ENCODE results near the gene AVP. TPM values are rescaled to one million over a fixed set of nuclear protein-coding genes. Genes with fewer than 3 reads are reported as not detected.
"Not testable (repeated sequence)": the region's sequence is repeated elsewhere in the genome, so short reads cannot be mapped to it uniquely, and the experiment has no call there.

AVP gene
- total and polyA plus RNA-seq, 7 experiments from 2014 or later = 0.89 TPM; not detected in 6

DNA sequence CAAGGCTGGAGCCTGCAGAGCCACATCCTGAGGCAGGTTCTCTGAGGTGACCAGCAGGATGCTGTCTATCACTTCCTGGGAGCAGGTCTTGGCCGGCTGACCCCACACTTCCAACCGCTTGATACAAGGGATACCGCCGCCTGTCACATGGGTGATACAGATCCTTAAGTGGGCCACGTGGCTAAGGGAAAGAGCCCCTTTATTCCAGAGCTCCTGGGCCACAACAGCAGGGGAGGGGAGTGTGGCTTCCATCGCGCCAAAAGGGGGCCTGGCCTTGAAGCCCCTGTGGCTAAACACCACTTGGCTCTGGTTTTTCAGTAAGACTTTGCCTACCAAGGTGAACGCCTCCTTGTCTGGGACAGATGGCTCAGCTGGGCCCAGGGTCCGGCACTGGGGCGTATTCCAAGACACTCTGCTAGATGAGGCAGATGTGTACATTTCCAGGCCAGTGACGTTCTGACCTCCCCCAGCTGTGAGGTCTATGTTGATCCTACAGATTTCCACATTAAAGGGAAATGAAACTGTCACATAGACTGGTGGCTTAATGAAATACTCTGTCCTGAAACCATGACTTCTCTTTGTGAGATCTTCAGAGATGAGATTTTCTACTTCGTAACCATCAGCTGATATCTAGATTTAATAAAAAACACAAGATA lies 37.6 kb upstream of the AVP start:
- peak overlapping the region in 9 of 10 donors; percentile 68 to 91 (median 84) for H3K4me3 Mint-ChIP-seq
- H3K9me3 Mint-ChIP-seq = peaks cover 0 to 19% (median 3%) of the 10 kb centered on the region in 11 donors
- POLR2A ChIA-PET = interaction anchor here (0.5 to 3.9 kb wide), 15 partner anchors 25 to 194 kb away, joined by 3 to 40 read pairs (median 3); partner anchors contain the start of genes FASTKD5 and UBOX5
- H3K4me1 ChIP-seq (ENCODE audit: control insufficient read depth in 2 of 2, insufficient read depth in 2 of 2, low read length in 2 of 2) = peaks cover 5 to 37% of the 10 kb centered on the region in 2 donors
- H3K27ac Mint-ChIP-seq = peak overlapping the region; percentile 97 to 100 (median 99)
- no peaks in the 10 kb centered on the region for H3K27me3 Mint-ChIP-seq
- CTCF ChIA-PET = interaction anchor here (0.6 to 2.8 kb wide), 4 partner anchors 38 to 194 kb away, joined by 4 to 14 read pairs (median 10); partner anchors contain the start of genes FASTKD5 and UBOX5
- DNase-seq (no peak), ATAC-seq (no peak)
- peaks cover 25 to 59% (median 49%) of the 10 kb centered on the region in 7 donors for H3K4me1 Mint-ChIP-seq
- intact Hi-C loops (cut with micrococcal nuclease) = loop anchor here in 1 of 2 donors (1.0 to 2.0 kb wide), 2 partner anchors 21 to 35 kb away; no protein-coding TSS in a partner anchor
- H3K9me3 ChIP-seq (ENCODE audit: control insufficient read depth in 2 of 3, low read length in 3 of 3) = no peaks in the 10 kb centered on the region
- peak overlapping the region; percentile 46 for H3K4me3 ChIP-seq (ENCODE audit: low read length)
- no peaks in the 10 kb centered on the region for H3K27me3 ChIP-seq (ENCODE audit: control insufficient read depth in 2 of 2, insufficient read depth in 2 of 2, low read length in 2 of 2)
- H3K27ac ChIP-seq (ENCODE audit: low read depth, low read length) = peak overlapping the region; percentile 82
- peaks cover 0 to 7% (median 0%) of the 10 kb centered on the region in 3 experiments for H3K36me3 ChIP-seq (ENCODE audit: control insufficient read depth in 2 of 3, insufficient read depth in 3 of 3, low read length in 3 of 3)
- peaks cover 0 to 47% (median 22%) of the 10 kb centered on the region in 5 donors for H3K36me3 Mint-ChIP-seq

DNA sequence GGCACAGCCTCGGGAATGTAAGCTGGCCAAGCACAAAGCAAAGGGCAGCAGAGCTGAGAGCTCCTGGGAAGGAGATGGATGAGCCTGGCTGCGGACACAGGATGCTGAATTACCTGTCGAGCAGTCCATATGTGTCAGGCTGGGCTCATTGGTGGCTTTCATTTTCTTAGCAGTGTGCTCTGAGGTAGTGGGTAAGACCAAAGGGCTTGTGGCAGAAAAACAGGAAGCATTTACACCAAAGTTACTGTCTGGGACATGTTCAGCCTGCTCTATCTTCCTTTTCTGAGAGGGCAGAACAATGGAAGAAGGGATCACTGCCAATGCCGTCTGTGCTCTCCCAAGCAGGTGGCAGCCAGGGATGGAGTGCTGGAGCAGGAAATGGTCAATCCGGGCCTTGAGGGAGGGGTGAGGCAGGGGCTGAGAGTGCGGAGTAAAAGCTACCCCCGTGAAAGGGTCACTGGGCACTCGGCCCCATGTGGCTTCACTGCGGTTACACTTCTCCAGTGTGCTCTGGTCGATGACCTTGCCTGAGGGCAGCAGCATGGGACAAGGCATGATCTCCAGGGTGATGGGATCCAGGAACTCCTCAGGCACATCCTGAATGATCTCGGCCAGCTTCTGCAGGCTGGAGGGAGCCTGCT lies 36.9 kb upstream of the AVP start:
- H3K9me3 ChIP-seq (ENCODE audit: control insufficient read depth in 2 of 3, low read length in 3 of 3) = no peaks in the 10 kb centered on the region
- Mint-ChIP-seq H3K9me3 (peaks cover 0 to 19% (median 3%) of the 10 kb centered on the region in 11 donors), H3K27me3 (no peaks in the 10 kb centered on the region), H3K4me3 (peak overlapping the region; percentile 68 to 91 (median 83)), H3K4me1 (peaks cover 22 to 66% (median 51%) of the 10 kb centered on the region in 7 donors), H3K27ac (peak overlapping the region; percentile 97 to 100 (median 99)), H3K36me3 (peaks cover 0 to 43% (median 22%) of the 10 kb centered on the region in 5 donors)
- H3K36me3 ChIP-seq (ENCODE audit: control insufficient read depth in 2 of 3, insufficient read depth in 3 of 3, low read length in 3 of 3) = peaks cover 0 to 7% (median 0%) of the 10 kb centered on the region in 3 experiments
- H3K27me3 ChIP-seq (ENCODE audit: control insufficient read depth in 2 of 2, insufficient read depth in 2 of 2, low read length in 2 of 2) = no peaks in the 10 kb centered on the region
- ATAC-seq (peak; percentile 85), DNase-seq (peak in 7 of 9 donors; percentile 49 to 75 (median 72))
- H3K27ac ChIP-seq (ENCODE audit: low read depth, low read length) = peak overlapping the region; percentile 82
- peaks cover 5 to 37% of the 10 kb centered on the region in 2 donors for H3K4me1 ChIP-seq (ENCODE audit: control insufficient read depth in 2 of 2, insufficient read depth in 2 of 2, low read length in 2 of 2)
- peak overlapping the region; percentile 46 for H3K4me3 ChIP-seq (ENCODE audit: low read length)
- intact Hi-C loops (cut with micrococcal nuclease) = loop anchor here in 1 of 2 donors (1.0 kb wide), 1 partner anchor 36 kb away; no protein-coding TSS in a partner anchor
- ChIA-PET POLR2A (interaction anchor here (0.5 to 3.9 kb wide), 17 partner anchors 8 to 102 kb away, joined by 3 to 40 read pairs (median 4); partner anchors contain the start of genes FASTKD5, ITPA and UBOX5), CTCF (interaction anchor here (0.6 to 2.8 kb wide), 4 partner anchors 38 to 195 kb away, joined by 4 to 14 read pairs (median 10); partner anchors contain the start of genes FASTKD5 and UBOX5)

DNA sequence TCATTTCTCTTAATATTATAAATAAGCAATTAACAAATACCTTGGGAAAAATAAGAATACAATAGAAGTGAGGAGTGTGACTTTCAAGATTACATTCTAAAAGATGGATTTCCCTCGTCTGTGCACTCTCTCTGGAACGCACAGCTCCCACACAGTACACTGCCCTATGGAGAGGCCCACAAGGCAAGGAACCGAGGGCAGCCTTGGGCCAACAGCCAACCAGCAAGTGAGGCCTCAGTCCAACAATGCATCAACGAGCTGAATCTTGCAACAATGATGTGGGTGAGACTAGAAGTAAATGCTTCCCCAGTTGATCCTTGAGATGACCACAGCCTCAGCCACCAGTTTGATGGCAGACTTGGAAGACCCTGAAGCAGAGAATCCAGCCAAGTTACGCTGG lies 34.5 kb upstream of the AVP start:
- no peak overlapping the region for H3K4me3 ChIP-seq (ENCODE audit: low read length)
- H3K9me3 ChIP-seq (ENCODE audit: control insufficient read depth in 2 of 3, low read length in 3 of 3) = no peaks in the 10 kb centered on the region
- intact Hi-C loops (cut with micrococcal nuclease) = loop anchor here in 1 of 2 donors (2.0 to 5.0 kb wide), 2 partner anchors 47 to 198 kb away; partner anchors contain the start of gene OXT
- Mint-ChIP-seq H3K27ac (peak overlapping the region; percentile 52 to 100 (median 93)), H3K9me3 (peaks cover 0 to 9% (median 3%) of the 10 kb centered on the region in 11 donors), H3K27me3 (no peaks in the 10 kb centered on the region), H3K36me3 (peaks cover 0 to 33% (median 20%) of the 10 kb centered on the region in 5 donors), H3K4me1 (peaks cover 23 to 75% (median 59%) of the 10 kb centered on the region in 7 donors), H3K4me3 (peak overlapping the region in 4 of 10 donors; percentile 35 to 53 (median 46))
- peaks cover 5 to 37% of the 10 kb centered on the region in 2 donors for H3K4me1 ChIP-seq (ENCODE audit: control insufficient read depth in 2 of 2, insufficient read depth in 2 of 2, low read length in 2 of 2)
- ATAC-seq (no peak), DNase-seq (no peak)
- CTCF ChIA-PET = interaction anchor here (0.9 to 2.6 kb wide), 8 partner anchors 11 to 597 kb away, joined by 3 to 27 read pairs (median 4); partner anchors contain the start of gene OXT
- POLR2A ChIA-PET = interaction anchor here (0.6 to 3.6 kb wide), 8 partner anchors 11 to 433 kb away, joined by 3 to 11 read pairs (median 5); partner anchors contain the start of genes FASTKD5 and UBOX5
- no peaks in the 10 kb centered on the region for H3K27me3 ChIP-seq (ENCODE audit: control insufficient read depth in 2 of 2, insufficient read depth in 2 of 2, low read length in 2 of 2)
- peaks cover 0 to 11% (median 0%) of the 10 kb centered on the region in 3 experiments for H3K36me3 ChIP-seq (ENCODE audit: control insufficient read depth in 2 of 3, insufficient read depth in 3 of 3, low read length in 3 of 3)
- H3K27ac ChIP-seq (ENCODE audit: low read depth, low read length) = peak overlapping the region; percentile 4

DNA sequence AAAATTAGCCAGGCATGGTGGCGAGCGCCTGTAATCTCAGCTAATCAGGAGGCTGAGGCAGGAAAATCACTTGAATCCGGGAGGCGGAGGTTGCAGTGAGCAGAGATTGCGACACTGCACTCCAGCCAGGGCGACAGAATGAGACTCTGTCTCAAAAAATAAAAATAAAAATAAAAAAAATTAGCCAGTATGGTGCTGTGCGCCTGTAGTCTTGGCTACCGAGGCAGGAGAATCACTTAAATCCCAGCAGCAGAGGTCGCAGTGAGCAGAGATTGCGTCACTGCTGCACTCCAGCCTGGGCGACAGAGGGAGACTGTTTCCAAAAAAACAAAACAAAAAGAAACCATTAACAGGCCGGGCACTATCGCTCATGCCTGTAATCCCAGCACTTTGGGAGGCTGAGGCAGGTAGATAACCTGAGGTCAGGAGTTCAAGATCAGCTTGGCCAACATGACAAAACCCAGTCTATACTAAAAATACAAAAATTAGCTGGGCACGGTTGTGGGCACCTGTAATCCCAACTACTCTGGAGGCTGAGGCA lies 33.4 kb upstream of the AVP start:
- ChIA-PET CTCF (interaction anchor here (0.6 to 2.6 kb wide), 12 partner anchors 12 to 596 kb away, joined by 3 to 27 read pairs (median 4); partner anchors contain the start of gene ITPA), POLR2A (interaction anchor here (0.6 to 3.6 kb wide), 7 partner anchors 24 to 48 kb away, joined by 3 to 11 read pairs (median 5); partner anchors contain the start of genes FASTKD5, OXT and UBOX5)
- Histone ChIP-seq H3K27ac (ENCODE audit: low read depth, low read length) (peak overlapping the region; percentile 55), H3K4me1 (ENCODE audit: control insufficient read depth in 2 of 2, insufficient read depth in 2 of 2, low read length in 2 of 2) (peaks cover 5 to 30% of the 10 kb centered on the region in 2 donors), H3K36me3 (ENCODE audit: control insufficient read depth in 2 of 3, insufficient read depth in 3 of 3, low read length in 3 of 3) (peaks cover 0 to 13% (median 0%) of the 10 kb centered on the region in 3 experiments)
- ATAC-seq = peak; percentile 73
- not testable (repeated sequence) for H3K27me3 ChIP-seq (ENCODE audit: control insufficient read depth in 2 of 2, insufficient read depth in 2 of 2, low read length in 2 of 2); H3K9me3 Mint-ChIP-seq; H3K4me3 ChIP-seq (ENCODE audit: low read length); H3K27me3 Mint-ChIP-seq; H3K9me3 ChIP-seq (ENCODE audit: control insufficient read depth in 2 of 3, low read length in 3 of 3)
- H3K4me1 Mint-ChIP-seq = peaks cover 25 to 72% (median 51%) of the 10 kb centered on the region in 7 donors
- peak overlapping the region; percentile 75 to 100 (median 95) for H3K27ac Mint-ChIP-seq
- intact Hi-C loops (cut with micrococcal nuclease) = loop anchor here (1.0 to 5.0 kb wide), 8 partner anchors 39 to 199 kb away; partner anchors contain the start of genes DDRGK1 (in 2 of the 2), ITPA (in 1 of the 2), LZTS3 (in 1 of the 2) and OXT (in 1 of the 2)
- DNase-seq = peak in 7 of 9 donors; percentile 59 to 72 (median 70)
- H3K36me3 Mint-ChIP-seq = peaks cover 0 to 27% (median 17%) of the 10 kb centered on the region in 5 donors
- peak overlapping the region in 9 of 10 donors; percentile 48 to 72 (median 56) for H3K4me3 Mint-ChIP-seq

DNA sequence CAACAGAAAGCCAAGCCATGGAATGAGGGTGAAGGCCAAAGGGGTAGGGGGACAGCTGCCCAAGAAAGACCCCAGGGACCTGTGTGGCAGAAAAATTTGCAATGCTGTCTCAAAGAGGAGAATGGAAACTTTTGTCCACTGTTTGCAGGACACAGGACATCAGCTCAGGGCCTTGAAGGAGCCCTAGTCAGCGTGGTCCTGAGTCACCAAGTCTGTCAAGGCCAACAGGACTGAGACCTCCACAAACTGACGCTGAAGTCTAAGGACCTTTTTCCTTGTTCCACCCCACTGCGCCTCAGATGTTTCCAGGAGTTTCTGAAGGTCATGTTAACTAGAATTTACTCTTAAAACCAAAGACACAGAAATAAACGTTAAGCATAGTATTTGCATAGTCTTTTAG lies 31.8 kb upstream of the AVP start:
- Histone ChIP-seq H3K9me3 (ENCODE audit: control insufficient read depth in 2 of 3, low read length in 3 of 3) (no peaks in the 10 kb centered on the region), H3K27me3 (ENCODE audit: control insufficient read depth in 2 of 2, insufficient read depth in 2 of 2, low read length in 2 of 2) (no peaks in the 10 kb centered on the region), H3K27ac (ENCODE audit: low read depth, low read length) (no peak overlapping the region), H3K4me3 (ENCODE audit: low read length) (no peak overlapping the region), H3K4me1 (ENCODE audit: control insufficient read depth in 2 of 2, insufficient read depth in 2 of 2, low read length in 2 of 2) (peaks cover 0 to 15% of the 10 kb centered on the region in 2 donors), H3K36me3 (ENCODE audit: control insufficient read depth in 2 of 3, insufficient read depth in 3 of 3, low read length in 3 of 3) (peaks cover 0 to 6% (median 0%) of the 10 kb centered on the region in 3 experiments)
- Mint-ChIP-seq H3K27me3 (no peaks in the 10 kb centered on the region), H3K27ac (peak overlapping the region in 5 of 9 donors; percentile 31 to 90 (median 65)), H3K36me3 (peaks cover 0 to 17% (median 12%) of the 10 kb centered on the region in 5 donors), H3K4me1 (peaks cover 15 to 56% (median 35%) of the 10 kb centered on the region in 7 donors), H3K4me3 (peak overlapping the region in 1 of 10 donors; percentile 8), H3K9me3 (peaks cover 0 to 1% (median 0%) of the 10 kb centered on the region in 11 donors)
- DNase-seq (no peak), ATAC-seq (no peak)
- CTCF ChIA-PET = interaction anchor here (0.6 to 4.9 kb wide), 10 partner anchors 13 to 258 kb away, joined by 3 to 36 read pairs (median 6); no protein-coding TSS in a partner anchor
- POLR2A ChIA-PET = interaction anchor here (0.6 to 3.6 kb wide), 8 partner anchors 14 to 63 kb away, joined by 3 to 12 read pairs (median 4); partner anchors contain the start of genes FASTKD5 and UBOX5
- intact Hi-C loops (cut with micrococcal nuclease) = loop anchor here in 1 of 2 donors (5.0 kb wide), 1 partner anchor 44 kb away; the partner anchor contains the start of gene OXT
